ENCODE measurements around the gene PHGDH. TPM values are rescaled to one million over a fixed set of nuclear protein-coding genes. Genes with fewer than 3 reads are reported as not detected.

PHGDH gene
- total and polyA plus RNA-seq, 2 donors (not counting 3 experiments of a cell fraction or from before 2014, with no cell fraction given), result 37.9 to 120 TPM

DNA sequence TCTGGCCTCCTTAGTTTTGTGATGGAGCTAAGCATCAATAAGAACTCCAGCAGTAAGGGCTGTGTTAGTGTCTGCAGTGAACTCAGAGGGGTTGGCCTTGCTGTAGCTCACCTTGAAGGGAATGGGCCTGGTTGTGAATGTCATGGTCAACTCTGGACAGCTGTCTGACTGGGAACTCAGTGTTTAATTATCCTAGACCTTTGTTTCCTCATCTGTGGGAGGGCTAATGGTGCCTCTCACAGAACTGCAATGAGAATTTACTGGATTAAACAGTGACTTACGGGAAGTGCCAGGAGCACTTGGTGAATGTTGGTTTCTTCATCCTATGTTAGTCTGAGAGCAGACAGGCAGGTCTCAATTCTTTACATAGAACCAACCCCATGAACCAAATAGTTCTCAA lies 33.3 kb downstream of the PHGDH start:
- Histone ChIP-seq H3K9me1 (replicated peaks; ENCODE audit: control insufficient read depth, extremely low read depth, insufficient read depth, low read length) (no peaks in the 10 kb centered on the region), H3K36me3 (ENCODE audit: control insufficient read depth in 2 of 2, extremely low read depth in 1 of 2, insufficient read depth in 2 of 2, low read length in 2 of 2) (no peaks in the 10 kb centered on the region), H3K79me2 (ENCODE audit: control insufficient read depth, insufficient read depth, low read length) (no peaks in the 10 kb centered on the region), H2AFZ (ENCODE audit: low read depth, low read length) (no peak overlapping the region), H3K9me3 (replicated peaks; ENCODE audit: control insufficient read depth, insufficient read depth, low read length) (no peaks in the 10 kb centered on the region), H3K9ac (replicated peaks; ENCODE audit: extremely low read depth, insufficient read depth, low read length) (no peak overlapping the region), H4K20me1 (replicated peaks; ENCODE audit: control insufficient read depth, extremely low read depth, insufficient read depth, low read length) (no peaks in the 10 kb centered on the region), H3K4me2 (ENCODE audit: insufficient read depth, low read length) (no peak overlapping the region), H3K27me3 (ENCODE audit: control insufficient read depth in 2 of 2, insufficient read depth in 2 of 2, low read length in 2 of 2) (peaks cover 2 to 5% of the 10 kb centered on the region in 2 experiments), H3K4me1 (ENCODE audit: control insufficient read depth, extremely low read depth, insufficient read depth, low read length) (no peaks in the 10 kb centered on the region), H3K4me3 (replicated peaks in 1 of 3; ENCODE audit: insufficient read depth in 1 of 3, low read depth in 1 of 3, low read length in 3 of 3) (no peak overlapping the region), H3K27ac (ENCODE audit: insufficient read depth, low read depth, low read length) (no peak overlapping the region)
- POLR2A ChIA-PET, result no interaction called here
- dilution Hi-C loops (cut with MboI; ENCODE audit: extremely low pct_ligation_motif_present, low sequenced_read_pairs), result no loop called here
- TF ChIP-seq MAX (IDR thresholded peaks at IDR 0.05; ENCODE audit: insufficient read depth, insufficient read length) (no peak), GATA2 (IDR thresholded peaks at IDR 0.05; ENCODE audit: insufficient read depth, insufficient read length, low read depth, low read length) (no peak), CTCF (IDR thresholded peaks at IDR 0.05; ENCODE audit: extremely low read depth in 1 of 2, insufficient read depth in 1 of 2, low read depth in 1 of 2, low read length in 2 of 2) (no peak), POLR2A (IDR thresholded peaks at IDR 0.05; ENCODE audit: low read depth, low read length) (no peak), MYC (IDR thresholded peaks at IDR 0.05; ENCODE audit: low read depth, low read length) (no peak), FOS (IDR thresholded peaks at IDR 0.05; ENCODE audit: borderline replicate concordance, insufficient read depth, low read length) (no peak), EZH2 (IDR thresholded peaks at IDR 0.05; ENCODE audit: borderline replicate concordance, low read depth, low read length, severe bottlenecking) (no peak), POLR2AphosphoS5 (IDR thresholded peaks at IDR 0.05; ENCODE audit: insufficient read depth, low read depth, low read length) (no peak), JUN (IDR thresholded peaks at IDR 0.05; ENCODE audit: borderline replicate concordance, insufficient read depth, insufficient read length, low read depth) (no peak)
- CTCF ChIA-PET, result interaction anchor here (0.9 to 3.6 kb wide), 17 partner anchors 9 to 197 kb away, joined by 3 to 28 read pairs (median 3); partner anchors contain the start of genes HMGCS2, PHGDH and REG4
- DNase-seq (ENCODE audit: low read depth, low spot score) (no peak), FAIRE-seq (no peak)
- BruUV-seq (replicated peaks), result no TSS peak
- intact Hi-C loops (cut with micrococcal nuclease), result loop anchor here (2.0 kb wide), 1 partner anchor 132 kb away; no protein-coding TSS in a partner anchor
